AG10803 (cell line): Measurements from ENCODE around the gene RBMS3.

Source experiments
- DNase-seq: peaks from one replicate; pipeline ENCODE4 v3.0.0; 2010; ENCODE audit warnings: low read depth
- H3K4me3 ChIP-seq: 2 replicates; pipeline ENCODE4 v1.5.1; 2011; ENCODE audit warnings: mild to moderate bottlenecking, low read length, control low read depth
- TF ChIP-seq, protein P1 (sequence below): conservative IDR thresholded peaks from 2 replicates; pipeline ENCODE4 v1.5.1; 2011; ENCODE audit warnings: mild to moderate bottlenecking, low read length, control low read depth, inconsistent platforms

RBMS3 gene

DNA sequence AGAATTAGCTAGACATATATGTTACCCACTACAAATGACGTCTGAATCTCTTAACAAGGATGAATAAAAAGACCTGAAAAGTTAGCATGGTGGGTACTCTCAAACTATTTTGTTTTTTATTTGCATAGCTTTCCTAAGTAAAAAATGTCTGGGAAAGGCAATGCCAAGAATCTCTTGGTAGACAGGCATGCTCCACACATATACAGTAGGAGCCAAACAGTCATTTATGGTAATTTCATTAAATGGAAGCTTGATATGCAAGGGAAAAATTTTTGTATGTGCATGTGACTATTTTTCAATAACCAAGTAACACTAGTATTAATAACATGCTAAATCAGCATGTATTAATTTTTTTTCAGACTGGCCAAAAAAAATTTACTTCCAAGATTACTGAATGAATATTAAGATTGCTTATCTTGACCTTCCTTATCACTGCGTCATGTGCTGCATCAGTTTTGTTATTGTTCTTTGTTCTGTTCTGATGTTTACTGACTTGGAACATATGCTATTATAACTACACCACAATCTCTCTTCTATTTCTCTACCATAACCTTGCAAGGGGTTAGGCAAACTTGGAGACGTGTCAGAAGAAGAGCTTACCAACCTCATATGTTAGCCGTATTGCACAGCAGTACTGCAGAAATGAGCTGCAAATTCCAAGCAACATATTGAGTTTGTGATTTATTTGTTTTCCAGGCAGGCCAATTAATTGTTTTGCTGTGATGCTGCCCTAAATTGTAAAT lies 255.3 kb downstream of the RBMS3 start:
- TF ChIP-seq, protein P1, sequence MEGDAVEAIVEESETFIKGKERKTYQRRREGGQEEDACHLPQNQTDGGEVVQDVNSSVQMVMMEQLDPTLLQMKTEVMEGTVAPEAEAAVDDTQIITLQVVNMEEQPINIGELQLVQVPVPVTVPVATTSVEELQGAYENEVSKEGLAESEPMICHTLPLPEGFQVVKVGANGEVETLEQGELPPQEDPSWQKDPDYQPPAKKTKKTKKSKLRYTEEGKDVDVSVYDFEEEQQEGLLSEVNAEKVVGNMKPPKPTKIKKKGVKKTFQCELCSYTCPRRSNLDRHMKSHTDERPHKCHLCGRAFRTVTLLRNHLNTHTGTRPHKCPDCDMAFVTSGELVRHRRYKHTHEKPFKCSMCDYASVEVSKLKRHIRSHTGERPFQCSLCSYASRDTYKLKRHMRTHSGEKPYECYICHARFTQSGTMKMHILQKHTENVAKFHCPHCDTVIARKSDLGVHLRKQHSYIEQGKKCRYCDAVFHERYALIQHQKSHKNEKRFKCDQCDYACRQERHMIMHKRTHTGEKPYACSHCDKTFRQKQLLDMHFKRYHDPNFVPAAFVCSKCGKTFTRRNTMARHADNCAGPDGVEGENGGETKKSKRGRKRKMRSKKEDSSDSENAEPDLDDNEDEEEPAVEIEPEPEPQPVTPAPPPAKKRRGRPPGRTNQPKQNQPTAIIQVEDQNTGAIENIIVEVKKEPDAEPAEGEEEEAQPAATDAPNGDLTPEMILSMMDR, result no peak
- DNase-seq, result peak; percentile 39
- H3K4me3 ChIP-seq, result no peak overlapping the region

DNA sequence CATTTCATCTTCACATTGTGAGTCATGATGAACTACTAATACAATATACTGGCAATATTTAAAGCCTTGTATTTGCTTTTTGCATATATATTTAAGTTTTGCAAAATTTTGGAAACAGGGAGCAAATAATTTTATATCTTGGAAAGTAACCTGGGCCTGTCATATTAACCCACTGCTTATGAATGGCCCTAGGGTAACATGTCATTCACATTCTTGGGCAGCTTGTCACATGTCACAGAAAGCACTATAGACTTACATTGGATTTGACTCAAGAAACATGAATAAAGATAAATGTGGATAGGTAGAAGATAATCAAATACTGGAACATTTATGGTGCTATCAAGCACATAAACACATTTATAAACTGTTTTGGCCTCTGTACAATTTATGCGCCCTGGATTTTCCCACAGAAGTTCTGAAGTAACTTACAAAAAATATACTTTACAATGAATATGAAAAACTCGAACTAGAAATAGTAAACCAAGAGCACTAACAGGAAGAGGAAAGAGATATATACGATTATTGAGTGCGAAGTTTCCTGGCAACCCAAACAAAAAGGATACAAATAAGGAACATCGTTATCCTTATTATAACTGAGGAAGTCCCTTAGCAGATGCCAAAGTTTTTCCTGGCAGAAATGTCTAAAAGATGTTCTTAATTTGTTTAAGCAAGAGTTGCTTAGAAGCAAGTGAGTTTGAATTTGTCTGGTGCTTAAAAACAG lies 257.2 kb downstream of the RBMS3 start:
- no peak overlapping the region for H3K4me3 ChIP-seq
- DNase-seq, result peak; percentile 75
- TF ChIP-seq, protein P1, result no peak

DNA sequence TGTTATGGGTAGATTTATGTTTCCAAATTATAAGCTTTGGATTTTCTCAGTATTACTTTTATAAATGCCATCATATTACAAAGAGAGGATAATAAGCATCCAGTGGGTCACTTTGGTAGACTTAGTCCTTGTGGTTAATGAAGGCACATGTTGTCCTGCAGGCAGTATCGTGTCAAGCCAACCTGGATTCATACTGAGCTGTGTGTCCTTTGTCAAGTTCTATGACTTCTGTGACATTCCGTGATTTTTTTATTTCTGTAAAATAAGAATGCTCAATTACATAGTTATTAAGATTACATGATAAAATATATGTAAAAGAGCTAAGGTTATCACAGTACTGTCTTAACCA lies 257.7 kb downstream of the RBMS3 start:
- TF ChIP-seq, protein P1, result no peak
- DNase-seq, result no peak
- H3K4me3 ChIP-seq, result no peak overlapping the region

DNA sequence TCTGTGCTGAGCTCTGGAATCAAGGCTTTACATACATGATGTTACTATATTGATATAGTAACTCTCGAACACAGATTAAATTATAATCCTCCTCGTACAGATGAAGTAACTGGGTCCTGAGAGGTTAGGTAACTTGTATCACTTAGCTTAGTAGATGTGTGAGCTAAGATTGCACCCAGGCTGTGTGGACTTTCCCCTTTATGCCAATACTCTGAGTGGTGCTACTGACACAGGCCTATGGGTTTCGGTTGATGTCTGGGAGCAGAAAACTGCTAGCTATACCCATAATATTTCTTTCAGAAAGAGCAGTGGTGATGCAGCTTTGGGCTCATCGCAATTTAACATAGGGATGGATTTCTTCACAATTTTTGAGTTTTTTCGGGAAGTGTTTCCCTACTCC lies 259.7 kb downstream of the RBMS3 start:
- no peak overlapping the region for H3K4me3 ChIP-seq
- TF ChIP-seq, protein P1, result no peak
- DNase-seq, result no peak

DNA sequence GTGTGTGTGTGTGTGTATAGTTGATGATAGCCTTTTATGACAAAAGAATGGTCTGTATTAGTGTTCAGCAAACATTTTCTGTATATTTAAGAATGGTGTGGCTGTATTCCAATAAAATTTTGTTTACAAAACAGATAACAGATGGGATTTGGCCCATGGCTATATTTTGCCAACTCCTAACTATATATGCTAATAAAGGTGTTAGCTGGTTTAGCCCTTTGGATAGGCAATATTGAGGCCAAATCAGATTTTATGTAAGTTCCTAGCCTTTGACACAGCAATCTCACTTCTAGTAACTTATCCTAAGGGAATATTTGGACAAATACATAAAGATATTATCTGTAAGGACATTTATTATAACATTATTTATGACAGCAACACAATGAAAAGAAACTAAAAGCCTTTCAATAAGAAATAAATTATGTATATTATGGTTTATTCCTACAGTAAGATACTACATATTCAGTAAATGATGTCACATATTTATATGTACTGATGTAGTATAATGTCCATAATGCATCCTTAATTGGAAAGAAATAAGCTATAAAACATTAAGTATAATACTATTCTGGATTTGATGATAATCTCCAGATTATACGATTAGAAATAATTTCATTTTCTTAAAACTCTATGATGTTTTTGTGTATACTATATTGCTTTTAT lies 264.0 kb downstream of the RBMS3 start:
- no peak overlapping the region for H3K4me3 ChIP-seq
- TF ChIP-seq, protein P1, result no peak
- DNase-seq, result no peak

DNA sequence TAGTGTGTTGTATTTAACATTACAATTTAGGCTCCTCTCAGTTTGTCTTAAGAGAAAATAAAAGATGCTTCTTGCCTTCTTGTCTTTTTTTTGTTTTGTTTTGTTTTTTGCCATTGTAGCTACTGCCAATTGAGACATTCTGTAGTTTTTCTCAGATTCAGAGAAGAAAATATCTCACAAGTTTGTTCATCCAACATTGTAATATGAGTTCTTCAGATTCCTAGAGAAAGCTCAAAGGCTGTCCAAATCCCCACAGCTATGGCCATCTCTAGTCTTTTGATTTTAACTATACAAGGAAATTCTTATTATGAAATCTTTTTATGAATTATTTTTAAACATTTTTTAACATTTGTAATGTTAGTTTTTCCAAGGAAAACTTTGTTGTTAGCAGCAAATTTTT lies 264.7 kb downstream of the RBMS3 start:
- TF ChIP-seq, protein P1, result no peak
- no peak overlapping the region for H3K4me3 ChIP-seq
- no peak for DNase-seq
